Measurements from ENCODE around the gene GBE1. TPM values are rescaled to one million over a fixed set of nuclear protein-coding genes. Genes with fewer than 3 reads are reported as not detected.

GBE1 gene
- 32.5 and 33.8 TPM in 2 replicates for total RNA-seq

DNA sequence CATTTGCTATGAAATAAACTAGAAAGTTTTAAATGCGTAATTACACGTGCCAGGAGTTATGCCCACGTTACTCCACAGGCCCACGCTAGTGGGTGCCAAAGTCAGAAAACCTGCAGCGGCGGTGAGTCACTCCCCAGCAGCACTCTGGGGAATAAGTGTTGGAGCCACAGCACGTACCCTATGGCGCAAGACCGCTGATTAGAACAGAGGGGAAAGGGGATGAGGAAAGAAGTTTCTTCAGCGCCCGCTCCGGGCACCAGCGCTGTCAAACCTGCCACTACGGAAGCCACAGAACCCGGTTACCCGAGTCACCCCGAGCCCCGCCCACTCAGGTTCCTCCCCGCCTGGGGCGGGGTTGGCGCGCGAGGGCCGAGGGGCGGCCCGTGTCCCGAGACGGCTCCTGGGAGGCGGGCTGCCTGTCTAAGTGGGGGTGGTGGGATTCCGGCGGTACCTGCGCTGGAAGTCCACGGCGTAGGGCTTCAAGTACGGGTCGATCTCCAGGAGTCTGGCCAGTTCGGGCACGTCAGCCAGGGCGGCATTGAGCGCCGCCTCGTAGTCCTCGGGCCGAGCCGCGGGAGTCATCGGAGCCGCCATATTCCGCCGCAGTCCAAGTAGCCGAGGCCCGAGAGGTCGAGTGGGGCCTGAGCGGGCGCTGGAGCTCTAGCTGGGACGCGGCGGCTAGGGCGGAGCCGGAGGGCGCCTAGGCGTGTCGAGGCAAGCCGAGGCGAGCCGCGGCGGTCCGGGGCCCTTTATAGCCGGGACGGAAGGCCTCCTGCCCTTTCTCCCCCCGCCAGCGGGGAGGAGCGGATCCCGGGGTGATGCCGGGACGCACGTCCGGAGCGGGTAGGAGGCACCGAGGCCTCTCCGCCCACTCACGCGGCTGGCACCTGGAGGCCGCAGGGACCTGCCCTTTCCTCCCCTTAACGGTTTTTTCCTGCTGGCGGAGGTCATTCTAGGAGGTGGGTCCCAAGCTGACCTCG, at the start of gene GBE1:
Gene GBE1 (minus strand): TSS at position 722 of the 980 bp plus-strand sequence. CDS start 128 bp downstream, at position 594.
- H3K27ac Mint-ChIP-seq: peak within 1 kb of the TSS; percentile 99
- H3K27me3 Mint-ChIP-seq: no peaks in the 10 kb centered on the region
- DNase-seq: peak; percentile 93
- TF ChIP-seq, protein P1, sequence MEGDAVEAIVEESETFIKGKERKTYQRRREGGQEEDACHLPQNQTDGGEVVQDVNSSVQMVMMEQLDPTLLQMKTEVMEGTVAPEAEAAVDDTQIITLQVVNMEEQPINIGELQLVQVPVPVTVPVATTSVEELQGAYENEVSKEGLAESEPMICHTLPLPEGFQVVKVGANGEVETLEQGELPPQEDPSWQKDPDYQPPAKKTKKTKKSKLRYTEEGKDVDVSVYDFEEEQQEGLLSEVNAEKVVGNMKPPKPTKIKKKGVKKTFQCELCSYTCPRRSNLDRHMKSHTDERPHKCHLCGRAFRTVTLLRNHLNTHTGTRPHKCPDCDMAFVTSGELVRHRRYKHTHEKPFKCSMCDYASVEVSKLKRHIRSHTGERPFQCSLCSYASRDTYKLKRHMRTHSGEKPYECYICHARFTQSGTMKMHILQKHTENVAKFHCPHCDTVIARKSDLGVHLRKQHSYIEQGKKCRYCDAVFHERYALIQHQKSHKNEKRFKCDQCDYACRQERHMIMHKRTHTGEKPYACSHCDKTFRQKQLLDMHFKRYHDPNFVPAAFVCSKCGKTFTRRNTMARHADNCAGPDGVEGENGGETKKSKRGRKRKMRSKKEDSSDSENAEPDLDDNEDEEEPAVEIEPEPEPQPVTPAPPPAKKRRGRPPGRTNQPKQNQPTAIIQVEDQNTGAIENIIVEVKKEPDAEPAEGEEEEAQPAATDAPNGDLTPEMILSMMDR (IDR thresholded peaks at IDR 0.05): no peak
- H3K9me3 Mint-ChIP-seq: peaks cover 4% of the 10 kb centered on the region
- ChIA-PET POLR2A (interaction anchor here (0.6 to 1.0 kb wide), 2 partner anchors 8 to 15 kb away, joined by 3 read pairs; no protein-coding TSS in a partner anchor), CTCF (no interaction called here)
- peaks cover 35% of the 10 kb centered on the region for H3K4me1 Mint-ChIP-seq
- H3K36me3 Mint-ChIP-seq (ENCODE audit: low read depth): peaks cover 29% of the 10 kb centered on the region
- ATAC-seq (ENCODE audit: low read depth): peak; percentile 85
- intact Hi-C loops (cut with micrococcal nuclease): loop anchor here (1.0 to 2.0 kb wide), 3 partner anchors 22 to 372 kb away; no protein-coding TSS in a partner anchor
- H3K4me3 Mint-ChIP-seq: peak within 1 kb of the TSS; percentile 98

DNA sequence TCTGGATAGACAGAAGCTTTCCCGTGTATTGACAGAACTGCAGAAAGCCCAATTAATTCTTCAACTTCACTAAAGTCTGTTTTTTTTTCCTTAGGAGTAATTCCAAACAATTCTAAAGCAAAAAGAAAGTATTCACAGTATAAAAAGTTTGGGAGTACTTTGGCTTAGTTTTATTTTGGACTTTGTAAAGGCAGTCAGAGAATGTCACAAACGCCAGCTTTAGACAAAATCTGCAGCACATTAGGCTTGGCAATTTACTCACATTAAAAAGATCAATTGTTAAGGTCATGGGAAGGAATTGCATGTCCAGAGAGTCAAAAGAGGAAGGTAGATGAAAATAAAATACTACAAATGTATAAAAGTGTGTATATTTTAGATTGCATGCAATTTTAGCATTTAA, 47.5 kb upstream of the GBE1 start:
- POLR2A ChIA-PET: no interaction called here
- CTCF ChIA-PET: no interaction called here
- ATAC-seq (ENCODE audit: low read depth) (no peak), DNase-seq (no peak)
- no peaks in the 10 kb centered on the region for H3K4me1 Mint-ChIP-seq
- no peak overlapping the region for H3K27ac Mint-ChIP-seq
- H3K36me3 Mint-ChIP-seq (ENCODE audit: low read depth): no peaks in the 10 kb centered on the region
- TF ChIP-seq, protein P1 (IDR thresholded peaks at IDR 0.05): no peak
- no peaks in the 10 kb centered on the region for H3K27me3 Mint-ChIP-seq
- no peaks in the 10 kb centered on the region for H3K9me3 Mint-ChIP-seq
- intact Hi-C loops (cut with micrococcal nuclease): no loop called here
- H3K4me3 Mint-ChIP-seq: no peak overlapping the region

DNA sequence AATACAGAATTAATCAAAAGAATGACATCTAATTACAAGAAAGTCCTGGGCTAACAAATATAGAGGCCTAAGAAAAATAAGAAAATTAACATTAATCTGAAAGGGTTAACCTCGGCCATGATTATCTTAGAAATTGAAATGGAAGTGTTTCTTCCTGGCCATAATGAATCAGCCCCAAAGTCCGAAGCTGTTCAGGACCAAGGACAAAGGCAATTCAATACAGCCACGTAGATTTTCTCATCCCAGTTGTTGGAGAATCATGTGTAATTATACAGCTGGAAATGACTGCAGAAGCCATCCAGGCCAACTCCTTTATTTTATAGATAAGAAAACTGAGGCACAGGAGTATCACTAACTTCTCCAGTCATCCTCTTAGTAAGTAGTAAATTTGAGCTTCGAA, 38.0 kb upstream of the GBE1 start:
- ATAC-seq (ENCODE audit: low read depth) (no peak), DNase-seq (no peak)
- H3K4me3 Mint-ChIP-seq: no peak overlapping the region
- no peaks in the 10 kb centered on the region for H3K4me1 Mint-ChIP-seq
- H3K36me3 Mint-ChIP-seq (ENCODE audit: low read depth): no peaks in the 10 kb centered on the region
- CTCF ChIA-PET: no interaction called here
- no peaks in the 10 kb centered on the region for H3K9me3 Mint-ChIP-seq
- intact Hi-C loops (cut with micrococcal nuclease): no loop called here
- POLR2A ChIA-PET: no interaction called here
- TF ChIP-seq, protein P1 (IDR thresholded peaks at IDR 0.05): no peak
- no peak overlapping the region for H3K27ac Mint-ChIP-seq
- H3K27me3 Mint-ChIP-seq: no peaks in the 10 kb centered on the region

DNA sequence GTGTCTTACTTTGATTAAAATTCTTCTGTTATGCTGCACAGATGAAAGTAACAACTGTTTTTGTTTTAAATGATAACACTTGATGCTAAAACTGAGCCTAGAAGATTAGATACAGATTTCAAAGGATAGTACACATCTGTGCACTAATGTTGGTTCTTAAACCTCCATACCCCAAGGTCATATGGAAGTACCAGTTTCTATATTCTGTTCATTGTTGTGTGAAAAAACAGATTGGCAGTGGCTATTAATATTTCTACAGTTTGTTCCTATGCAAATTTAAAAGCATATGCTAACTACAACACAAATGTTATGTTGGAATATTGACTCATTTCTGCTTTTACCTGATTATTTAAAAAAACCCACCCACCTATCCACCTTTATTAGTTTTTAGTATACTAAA, 32.0 kb upstream of the GBE1 start:
- intact Hi-C loops (cut with micrococcal nuclease): no loop called here
- no peak for DNase-seq
- TF ChIP-seq, protein P1 (IDR thresholded peaks at IDR 0.05): no peak
- H3K9me3 Mint-ChIP-seq: no peaks in the 10 kb centered on the region
- ChIA-PET POLR2A (no interaction called here), CTCF (no interaction called here)
- H3K4me1 Mint-ChIP-seq: peaks cover 6% of the 10 kb centered on the region
- ATAC-seq (ENCODE audit: low read depth): no peak
- H3K4me3 Mint-ChIP-seq: no peak overlapping the region
- H3K36me3 Mint-ChIP-seq (ENCODE audit: low read depth): no peaks in the 10 kb centered on the region
- H3K27me3 Mint-ChIP-seq: no peaks in the 10 kb centered on the region
- no peak overlapping the region for H3K27ac Mint-ChIP-seq

DNA sequence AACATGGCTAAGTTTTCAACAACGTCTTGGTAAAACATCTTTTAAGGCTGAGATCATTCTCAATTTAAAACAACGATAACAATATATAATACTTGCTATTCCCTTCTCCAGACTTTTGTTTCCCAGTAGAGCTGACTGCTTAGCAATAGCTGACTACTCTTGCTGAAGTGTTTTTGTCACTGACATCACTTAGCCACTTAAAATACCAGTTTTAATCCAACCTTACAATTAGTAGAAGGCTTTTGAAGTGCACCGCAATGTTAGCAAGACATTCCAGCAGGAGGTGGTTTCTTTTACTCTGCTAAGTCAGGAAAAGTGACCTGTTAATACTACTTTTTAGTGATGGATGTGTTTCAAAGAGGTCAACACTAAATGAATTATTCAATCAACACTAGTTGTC, 28.7 kb upstream of the GBE1 start:
- intact Hi-C loops (cut with micrococcal nuclease): no loop called here
- H3K27me3 Mint-ChIP-seq: no peaks in the 10 kb centered on the region
- POLR2A ChIA-PET: no interaction called here
- TF ChIP-seq, protein P1 (IDR thresholded peaks at IDR 0.05): no peak
- CTCF ChIA-PET: no interaction called here
- ATAC-seq (ENCODE audit: low read depth) (no peak), DNase-seq (no peak)
- no peaks in the 10 kb centered on the region for H3K9me3 Mint-ChIP-seq
- no peak overlapping the region for H3K27ac Mint-ChIP-seq
- H3K36me3 Mint-ChIP-seq (ENCODE audit: low read depth): no peaks in the 10 kb centered on the region
- H3K4me1 Mint-ChIP-seq: peaks cover 6% of the 10 kb centered on the region
- no peak overlapping the region for H3K4me3 Mint-ChIP-seq

All from activated B cell treated with CpG ODN at 0.5 μM for 24 hours (primary cell).